Adrenal gland (tissue), 5 donors: ENCODE measurements around the gene ANXA6.

Experiments
- POLR2A ChIP-seq, 2 donors: fragments of 450-650 bp; IDR thresholded peaks; one replicate each; pipeline ENCODE4 v1.6.1; 2017; ENCODE audit warnings: antibody characterized with exemption in 2 of 2, mild to moderate bottlenecking in 2 of 2, moderate library complexity in 1 of 2
- TF ChIP-seq, protein P1 (sequence below), 6 experiments: fragments of 450-650 bp in 4 of 6; fragments of 200-600 bp in 2 of 6; sonication (generic) in 1 of 6; IDR thresholded peaks; 1 replicate in 5 of 6; 2 replicates in 1 of 6; pipeline versions ENCODE4 v1.5.1 to v1.8.0; 2016 to 2021; ENCODE audit warnings: antibody characterized with exemption in 6 of 6, mild to moderate bottlenecking in 2 of 6, moderate library complexity in 1 of 6
- donor health status: DM: no; HTN: no; CAD: no.

GRCh38 chr5:151052836-151053235, 104.7 kb downstream of the ANXA6 start:
- TF ChIP-seq, protein P1, sequence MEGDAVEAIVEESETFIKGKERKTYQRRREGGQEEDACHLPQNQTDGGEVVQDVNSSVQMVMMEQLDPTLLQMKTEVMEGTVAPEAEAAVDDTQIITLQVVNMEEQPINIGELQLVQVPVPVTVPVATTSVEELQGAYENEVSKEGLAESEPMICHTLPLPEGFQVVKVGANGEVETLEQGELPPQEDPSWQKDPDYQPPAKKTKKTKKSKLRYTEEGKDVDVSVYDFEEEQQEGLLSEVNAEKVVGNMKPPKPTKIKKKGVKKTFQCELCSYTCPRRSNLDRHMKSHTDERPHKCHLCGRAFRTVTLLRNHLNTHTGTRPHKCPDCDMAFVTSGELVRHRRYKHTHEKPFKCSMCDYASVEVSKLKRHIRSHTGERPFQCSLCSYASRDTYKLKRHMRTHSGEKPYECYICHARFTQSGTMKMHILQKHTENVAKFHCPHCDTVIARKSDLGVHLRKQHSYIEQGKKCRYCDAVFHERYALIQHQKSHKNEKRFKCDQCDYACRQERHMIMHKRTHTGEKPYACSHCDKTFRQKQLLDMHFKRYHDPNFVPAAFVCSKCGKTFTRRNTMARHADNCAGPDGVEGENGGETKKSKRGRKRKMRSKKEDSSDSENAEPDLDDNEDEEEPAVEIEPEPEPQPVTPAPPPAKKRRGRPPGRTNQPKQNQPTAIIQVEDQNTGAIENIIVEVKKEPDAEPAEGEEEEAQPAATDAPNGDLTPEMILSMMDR (IDR thresholded peaks at IDR 0.05), result no peak
- TF ChIP-seq POLR2A (IDR thresholded peaks at IDR 0.05), result no peak
